NCI-H2227 (cell line): ENCODE measurements around the gene YLPM1.
"Not testable (repeated sequence)": the region's sequence is repeated elsewhere in the genome, so short reads cannot be mapped to it uniquely, and the experiment has no call there.

Source experiments
- DNase-seq: peaks from one replicate; lab custom pipeline; 2025; ENCODE audit not compliant: unreplicated experiment; lab: John Stamatoyannopoulos, UW

The YLPM1 gene, protein sequence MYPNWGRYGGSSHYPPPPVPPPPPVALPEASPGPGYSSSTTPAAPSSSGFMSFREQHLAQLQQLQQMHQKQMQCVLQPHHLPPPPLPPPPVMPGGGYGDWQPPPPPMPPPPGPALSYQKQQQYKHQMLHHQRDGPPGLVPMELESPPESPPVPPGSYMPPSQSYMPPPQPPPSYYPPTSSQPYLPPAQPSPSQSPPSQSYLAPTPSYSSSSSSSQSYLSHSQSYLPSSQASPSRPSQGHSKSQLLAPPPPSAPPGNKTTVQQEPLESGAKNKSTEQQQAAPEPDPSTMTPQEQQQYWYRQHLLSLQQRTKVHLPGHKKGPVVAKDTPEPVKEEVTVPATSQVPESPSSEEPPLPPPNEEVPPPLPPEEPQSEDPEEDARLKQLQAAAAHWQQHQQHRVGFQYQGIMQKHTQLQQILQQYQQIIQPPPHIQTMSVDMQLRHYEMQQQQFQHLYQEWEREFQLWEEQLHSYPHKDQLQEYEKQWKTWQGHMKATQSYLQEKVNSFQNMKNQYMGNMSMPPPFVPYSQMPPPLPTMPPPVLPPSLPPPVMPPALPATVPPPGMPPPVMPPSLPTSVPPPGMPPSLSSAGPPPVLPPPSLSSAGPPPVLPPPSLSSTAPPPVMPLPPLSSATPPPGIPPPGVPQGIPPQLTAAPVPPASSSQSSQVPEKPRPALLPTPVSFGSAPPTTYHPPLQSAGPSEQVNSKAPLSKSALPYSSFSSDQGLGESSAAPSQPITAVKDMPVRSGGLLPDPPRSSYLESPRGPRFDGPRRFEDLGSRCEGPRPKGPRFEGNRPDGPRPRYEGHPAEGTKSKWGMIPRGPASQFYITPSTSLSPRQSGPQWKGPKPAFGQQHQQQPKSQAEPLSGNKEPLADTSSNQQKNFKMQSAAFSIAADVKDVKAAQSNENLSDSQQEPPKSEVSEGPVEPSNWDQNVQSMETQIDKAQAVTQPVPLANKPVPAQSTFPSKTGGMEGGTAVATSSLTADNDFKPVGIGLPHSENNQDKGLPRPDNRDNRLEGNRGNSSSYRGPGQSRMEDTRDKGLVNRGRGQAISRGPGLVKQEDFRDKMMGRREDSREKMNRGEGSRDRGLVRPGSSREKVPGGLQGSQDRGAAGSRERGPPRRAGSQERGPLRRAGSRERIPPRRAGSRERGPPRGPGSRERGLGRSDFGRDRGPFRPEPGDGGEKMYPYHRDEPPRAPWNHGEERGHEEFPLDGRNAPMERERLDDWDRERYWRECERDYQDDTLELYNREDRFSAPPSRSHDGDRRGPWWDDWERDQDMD (N-terminal part only)

DNA sequence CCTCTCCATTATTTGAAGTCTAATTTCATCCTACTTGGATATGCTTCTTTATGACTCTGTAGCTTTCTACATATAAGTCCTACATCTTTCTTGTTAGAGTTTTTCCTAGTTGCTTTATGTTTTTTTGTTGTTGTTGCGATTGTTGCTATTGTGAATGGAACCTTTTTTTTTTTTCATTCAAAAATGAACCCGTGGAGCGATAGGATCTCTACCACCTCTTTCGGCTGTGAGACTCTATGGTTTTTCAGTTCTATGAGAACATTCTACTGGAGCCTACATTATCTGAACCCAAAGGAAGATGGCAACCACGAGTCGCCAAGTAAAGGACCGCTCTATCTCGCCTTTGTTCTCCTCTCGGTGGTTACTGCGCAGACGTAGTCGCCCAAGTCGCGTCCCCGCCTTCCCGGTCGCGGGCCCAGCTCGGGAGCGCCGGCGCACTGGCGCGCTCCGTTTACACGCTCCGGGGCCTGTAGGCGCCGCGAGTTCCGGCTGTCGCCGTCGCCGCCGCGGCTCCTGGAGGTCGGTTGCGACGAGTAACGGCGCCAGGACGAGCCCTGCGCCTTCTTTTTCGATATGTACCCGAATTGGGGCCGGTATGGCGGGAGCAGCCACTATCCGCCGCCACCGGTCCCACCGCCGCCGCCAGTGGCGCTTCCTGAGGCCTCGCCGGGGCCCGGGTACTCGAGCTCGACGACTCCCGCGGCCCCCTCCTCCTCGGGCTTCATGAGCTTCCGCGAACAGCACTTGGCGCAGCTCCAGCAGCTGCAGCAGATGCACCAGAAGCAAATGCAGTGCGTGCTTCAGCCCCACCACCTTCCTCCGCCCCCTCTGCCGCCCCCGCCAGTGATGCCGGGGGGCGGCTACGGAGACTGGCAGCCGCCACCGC lies at the start of gene YLPM1:
YLPM1 (plus strand) TSS at position 400 of the 886 bp plus-strand sequence; CDS start at position 574, 174 bp downstream.
- DNase-seq = peak; percentile 98

DNA sequence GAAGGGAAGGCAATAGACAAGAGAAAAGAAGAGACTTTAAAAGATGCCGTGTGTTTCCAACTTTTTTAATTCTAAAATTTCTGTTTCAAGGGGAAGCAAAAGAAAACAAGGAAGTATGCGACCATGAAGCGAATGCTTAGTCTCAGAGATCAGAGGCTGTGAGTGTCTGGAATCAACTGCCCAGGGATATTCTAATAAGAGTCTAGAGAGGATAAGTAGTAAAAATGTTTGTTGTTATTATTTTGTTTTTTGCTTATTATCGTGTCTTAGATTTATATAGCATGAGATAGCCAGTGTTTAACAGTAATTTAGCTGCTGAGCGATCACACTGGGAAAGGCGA lies 49.8 kb upstream of the YLPM1 start:
- no peak for DNase-seq

GRCh38 chr14:74720526-74720925 lies 42.6 kb upstream of the YLPM1 start:
- DNase-seq = no peak

GRCh38 chr14:74723134-74723533 lies 40.0 kb upstream of the YLPM1 start:
- no peak for DNase-seq

- DNase-seq = no peak
Observed at GRCh38 chr14:74732387-74732786, 30.7 kb upstream of the YLPM1 start.

DNA sequence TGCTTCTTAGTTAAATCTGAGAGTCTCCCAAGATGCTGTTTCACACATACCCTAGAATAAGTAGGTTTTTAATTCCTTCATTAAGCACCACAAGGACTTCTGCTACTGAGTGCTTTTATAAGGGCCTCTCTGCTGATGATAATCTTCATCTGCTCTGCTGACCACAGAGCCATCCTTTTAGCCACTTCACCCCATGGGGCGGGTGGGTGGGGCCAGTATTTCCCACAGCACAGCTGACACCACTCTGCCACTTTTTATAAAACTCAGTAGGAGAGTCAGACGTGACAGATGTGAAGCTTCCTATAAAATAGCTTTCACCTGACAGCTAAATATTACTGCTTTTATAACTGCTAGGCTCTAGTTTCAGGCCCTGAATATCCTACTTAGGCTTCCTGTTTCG lies 29.9 kb upstream of the YLPM1 start:
- DNase-seq = no peak

GRCh38 chr14:74735125-74735524 lies 28.0 kb upstream of the YLPM1 start:
- no peak for DNase-seq

- no peak for DNase-seq
Observed at GRCh38 chr14:74737753-74738325, 25.3 kb upstream of the YLPM1 start.

- no peak for DNase-seq
Observed at GRCh38 chr14:74739293-74740030, 23.7 kb upstream of the YLPM1 start.

GRCh38 chr14:74747237-74747636 lies 15.9 kb upstream of the YLPM1 start:
- DNase-seq = no peak

- no peak for DNase-seq
Observed at GRCh38 chr14:74754157-74754556, 9.0 kb upstream of the YLPM1 start.

DNA sequence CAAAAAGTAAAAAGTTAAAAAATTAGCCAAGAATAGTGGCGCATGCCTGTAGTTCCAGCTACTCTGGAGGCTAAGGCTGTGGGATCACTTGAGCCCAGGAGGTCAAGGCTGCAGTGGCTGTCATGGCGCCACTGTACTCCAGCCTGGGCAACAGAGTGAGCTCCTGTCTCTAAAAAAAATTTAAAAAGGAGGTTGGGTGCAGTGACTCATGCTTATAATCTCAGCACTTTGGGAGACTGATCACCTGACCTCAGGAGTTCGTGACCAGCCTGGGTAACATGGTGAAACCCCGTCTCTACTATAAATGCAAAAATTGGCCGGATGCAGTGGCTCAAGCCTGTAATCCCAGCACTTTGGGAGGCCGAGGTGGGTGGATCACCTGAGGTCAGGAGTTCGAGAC lies 8.2 kb upstream of the YLPM1 start:
- no peak for DNase-seq

GRCh38 chr14:74756326-74756725 lies 6.8 kb upstream of the YLPM1 start:
- no peak for DNase-seq

DNA sequence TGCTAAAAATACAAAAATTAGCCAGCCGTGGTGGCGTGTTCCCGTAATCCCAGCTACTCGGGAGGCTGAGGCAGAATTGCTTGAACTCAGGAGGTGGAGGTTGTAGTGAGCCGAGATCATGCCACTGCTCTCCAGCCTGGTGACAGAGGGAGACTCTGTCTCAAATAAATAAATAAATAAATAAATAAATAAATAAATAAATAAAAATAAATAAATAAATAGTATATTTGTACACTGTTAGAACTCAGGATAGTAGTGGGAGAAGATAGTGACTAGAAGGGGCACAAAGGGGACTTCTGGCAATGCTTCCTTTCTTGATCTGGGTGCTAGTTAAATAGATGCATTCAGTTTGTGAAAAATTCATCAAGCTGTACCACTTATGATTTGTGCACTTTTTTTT lies 4.6 kb upstream of the YLPM1 start:
- not testable (repeated sequence) for DNase-seq

DNA sequence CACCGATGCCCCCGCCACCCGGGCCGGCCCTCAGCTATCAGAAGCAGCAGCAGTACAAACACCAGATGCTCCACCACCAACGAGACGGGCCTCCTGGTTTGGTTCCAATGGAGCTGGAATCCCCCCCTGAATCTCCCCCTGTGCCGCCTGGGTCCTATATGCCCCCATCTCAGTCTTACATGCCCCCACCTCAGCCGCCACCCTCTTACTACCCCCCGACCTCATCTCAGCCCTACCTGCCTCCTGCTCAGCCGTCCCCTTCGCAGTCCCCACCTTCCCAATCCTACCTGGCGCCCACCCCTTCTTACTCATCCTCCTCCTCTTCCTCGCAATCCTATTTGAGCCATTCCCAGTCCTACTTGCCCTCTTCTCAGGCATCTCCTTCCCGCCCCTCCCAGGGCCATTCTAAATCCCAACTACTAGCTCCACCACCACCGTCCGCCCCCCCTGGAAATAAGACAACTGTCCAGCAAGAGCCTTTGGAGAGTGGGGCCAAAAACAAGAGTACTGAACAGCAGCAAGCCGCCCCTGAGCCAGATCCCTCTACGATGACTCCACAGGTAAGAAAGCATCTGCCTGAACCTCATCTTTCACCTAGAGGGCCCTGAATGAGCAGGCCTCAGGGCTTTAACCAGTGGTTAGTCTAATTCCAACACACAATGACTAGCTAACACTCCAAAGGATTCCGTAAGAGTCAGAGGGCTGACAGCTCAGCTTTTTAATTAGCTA lies 851 bp downstream of the YLPM1 start:
- no peak for DNase-seq

DNA sequence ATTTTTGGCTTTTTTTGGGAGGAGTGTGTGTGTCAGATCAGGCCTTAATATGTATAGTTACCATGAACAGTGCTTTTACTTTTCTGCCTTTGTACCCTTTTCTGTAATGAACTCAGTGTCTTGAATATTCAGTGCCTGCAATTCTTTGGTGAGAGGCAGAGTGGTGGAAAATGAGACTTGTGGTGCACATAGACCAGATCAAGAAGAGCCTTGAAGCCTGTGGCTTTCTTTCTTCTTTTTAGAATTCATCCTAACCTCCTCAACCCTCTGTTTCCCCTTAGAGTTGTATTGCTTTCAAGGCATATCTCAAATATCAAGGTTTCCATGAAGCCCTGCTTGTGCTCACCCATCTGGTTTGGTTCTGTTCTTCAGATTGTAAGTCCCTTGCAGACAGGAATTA lies 2.6 kb downstream of the YLPM1 start:
- no peak for DNase-seq

GRCh38 chr14:74771399-74771798 lies 8.3 kb downstream of the YLPM1 start:
- DNase-seq = no peak

DNA sequence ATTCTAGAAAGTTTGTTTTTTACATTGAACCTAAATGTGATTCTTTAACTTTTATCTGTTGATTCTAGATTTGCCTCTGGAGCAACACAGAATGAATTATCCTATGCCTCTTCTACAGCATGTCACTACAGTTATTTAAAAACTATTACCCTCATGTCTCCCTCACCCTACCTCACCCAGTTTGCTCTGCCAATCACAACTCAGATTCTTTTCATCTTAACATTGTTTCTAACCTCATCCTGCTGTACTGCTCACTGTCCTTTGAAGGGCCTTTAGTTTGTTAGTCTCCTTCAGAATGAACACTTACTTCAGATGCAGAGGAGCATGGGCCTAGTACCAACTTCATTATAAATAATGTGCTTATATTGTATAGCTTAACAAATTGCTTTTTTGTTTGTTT lies 21.5 kb downstream of the YLPM1 start:
- DNase-seq = no peak
